OCI-LY7 (cell line): ENCODE measurements around the gene CFAP97. TPM values are rescaled to one million over a fixed set of nuclear protein-coding genes. Genes with fewer than 3 reads are reported as not detected.

Experiments used
- BruUV-seq: library from RNA; stranded (reverse); fragments of 400-500 nt; replicated peaks from 2 replicates; lab custom pipeline; 2021; lab: Mats Ljungman, UMichigan
- CTCF ChIA-PET: fragments of 300-600 bp; sonication (Branson Sonifier 250); formaldehyde crosslinking; loops from one replicate; lab custom pipeline; 2022; ENCODE audit warnings: antibody characterized with exemption; ENCODE audit not compliant: unreplicated experiment; lab: Charles Lee
- POLR2A ChIA-PET: fragments of 300-600 bp; sonication (Branson Sonifier 250); formaldehyde crosslinking; loops from one replicate; lab custom pipeline; 2022; ENCODE audit warnings: antibody characterized with exemption; lab: Charles Lee
- DNase-seq: peaks from one replicate; pipeline ENCODE4 v3.0.0-alpha.2; 2015; ENCODE audit warnings: low spot score
- H2AFZ ChIP-seq: fragments of 200-600 bp; sonication (generic), shearing (Covaris generic); 2 replicates; pipeline ENCODE4 v1.6.1; 2014; ENCODE audit warnings: mild to moderate bottlenecking, antibody characterized with exemption, low read length, moderate library complexity
- H3K27ac ChIP-seq: fragments of 200-600 bp; sonication (generic); 2 replicates; pipeline ENCODE4 v1.5.1; 2014; ENCODE audit warnings: mixed run types, low read depth, mild to moderate bottlenecking, moderate library complexity, low read length, inconsistent platforms; ENCODE audit not compliant: poor library complexity, severe bottlenecking
- H3K36me3 ChIP-seq: fragments of 200-600 bp; sonication (generic); 2 replicates; pipeline ENCODE4 v1.6.1; 2014; ENCODE audit warnings: mild to moderate bottlenecking, antibody characterized with exemption, low read length, moderate library complexity, mixed read lengths; ENCODE audit not compliant: insufficient read depth
- H3K4me1 ChIP-seq: fragments of 200-600 bp; sonication (generic); 2 replicates; pipeline ENCODE4 v1.5.1; 2014; ENCODE audit warnings: mild to moderate bottlenecking, low read length; ENCODE audit not compliant: insufficient read depth, poor library complexity, severe bottlenecking
- H3K4me2 ChIP-seq: fragments of 200-600 bp; sonication (generic); 2 replicates; pipeline ENCODE4 v1.6.1; 2014; ENCODE audit warnings: mild to moderate bottlenecking, low read length
- H3K4me3 ChIP-seq: fragments of 200-600 bp; sonication (generic); 2 replicates; pipeline ENCODE4 v1.5.1; 2014; ENCODE audit warnings: mild to moderate bottlenecking, low read depth, low read length; ENCODE audit not compliant: poor library complexity, severe bottlenecking
- H3K79me2 ChIP-seq: fragments of 200-600 bp; sonication (generic); 2 replicates; pipeline ENCODE4 v1.6.1; 2016; ENCODE audit warnings: low read depth, mild to moderate bottlenecking, low read length, moderate library complexity, mixed read lengths; ENCODE audit not compliant: insufficient read depth
- H3K9me2 ChIP-seq: fragments of 200-600 bp; sonication (generic); 2 replicates; pipeline ENCODE4 v1.6.1; 2016; ENCODE audit warnings: mild to moderate bottlenecking, low read length, mixed read lengths; ENCODE audit not compliant: insufficient read depth
- H3K9me3 ChIP-seq: fragments of 200-600 bp; sonication (generic); 2 replicates; pipeline ENCODE4 v1.6.1; 2014; ENCODE audit warnings: mild to moderate bottlenecking, mixed run types, low read length, mixed read lengths
- H4K20me1 ChIP-seq: fragments of 200-600 bp; sonication (generic); 2 replicates; pipeline ENCODE4 v1.6.1; 2014; ENCODE audit warnings: mild to moderate bottlenecking, antibody characterized with exemption, low read length, moderate library complexity, mixed read lengths; ENCODE audit not compliant: insufficient read depth
- EZH2phosphoT487 ChIP-seq: fragments of 200-600 bp; sonication (generic); IDR thresholded peaks from 2 replicates; pipeline ENCODE4 v1.6.1; 2018; ENCODE audit warnings: low read depth, borderline replicate concordance, mild to moderate bottlenecking, mixed run types, antibody characterized with exemption, low read length, moderate library complexity, mixed read lengths
- intact Hi-C: fragments of 100-400 bp; cut with micrococcal nuclease; formaldehyde crosslinking; loops from one replicate; pipeline ENCODE4 v1.10.0; 2022; ENCODE audit not compliant: unreplicated experiment
- total RNA-seq, 2 experiments: library from RNA; depleted of rRNA in 1 of 2; stranded (reverse); fragments of >200 nt in 1 of 2; shearing (Covaris generic) in 1 of 2; gene quantifications; 2 replicates each; pipeline ENCODE4 v1.2.3, GENCODE V29; 2014 to 2022
- TF ChIP-seq, protein P1 (sequence below): fragments of 200-600 bp; sonication (generic); conservative IDR thresholded peaks from 2 replicates; pipeline ENCODE4 v1.5.1; 2014; ENCODE audit warnings: mild to moderate bottlenecking, antibody characterized with exemption, low read length, moderate library complexity, mixed read lengths

The CFAP97 gene
- total RNA-seq, 2 experiments from 2014 or later = 22.7 to 57.3 TPM

DNA sequence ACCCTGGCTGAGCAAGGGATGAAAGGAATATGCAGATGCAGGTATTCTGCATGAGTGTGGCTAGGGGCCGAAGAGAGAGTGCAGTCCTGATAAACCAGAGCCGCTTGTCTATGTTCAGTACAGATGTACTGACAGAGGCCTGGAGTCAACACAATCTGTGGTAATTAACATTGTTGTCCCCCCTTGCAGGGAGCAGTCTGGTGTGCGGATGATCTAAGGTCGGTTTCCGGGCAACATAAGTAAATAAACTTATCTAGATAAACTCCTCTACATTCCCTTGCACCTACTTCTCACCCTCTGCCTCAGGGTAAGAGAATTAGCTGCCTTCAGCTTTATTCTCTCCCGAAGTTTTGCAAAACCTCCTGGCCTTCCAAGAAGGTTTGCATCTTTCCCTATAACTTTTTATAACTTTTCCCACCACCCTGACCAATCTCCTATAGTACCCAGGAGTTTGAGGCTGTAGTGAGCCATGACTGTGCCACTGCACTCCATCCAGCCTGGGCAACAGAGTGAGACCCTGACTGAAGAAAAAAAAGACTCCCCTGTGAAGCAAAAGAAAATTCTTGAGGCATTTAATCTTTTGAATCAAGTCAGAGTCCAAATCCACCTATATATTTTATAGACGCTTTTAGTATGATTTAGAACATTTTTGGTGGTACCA is 32.2 kb upstream of the CFAP97 start:
- Histone ChIP-seq H3K9me3 (peaks cover 6% of the 10 kb centered on the region; the same call in 1 of the 2 replicates), H3K79me2 (peaks cover 32% of the 10 kb centered on the region; the same call in 1 of the 2 replicates), H3K9me2 (no peaks in the 10 kb centered on the region), H3K4me3 (no peak overlapping the region), H3K27ac (no peak overlapping the region), H3K4me1 (no peaks in the 10 kb centered on the region), H3K4me2 (no peak overlapping the region), H4K20me1 (no peaks in the 10 kb centered on the region), H2AFZ (no peak overlapping the region), H3K36me3 (peaks cover 10% of the 10 kb centered on the region; the same call in 1 of the 2 replicates)
- CTCF ChIA-PET = no interaction called here
- TF ChIP-seq, protein P1, sequence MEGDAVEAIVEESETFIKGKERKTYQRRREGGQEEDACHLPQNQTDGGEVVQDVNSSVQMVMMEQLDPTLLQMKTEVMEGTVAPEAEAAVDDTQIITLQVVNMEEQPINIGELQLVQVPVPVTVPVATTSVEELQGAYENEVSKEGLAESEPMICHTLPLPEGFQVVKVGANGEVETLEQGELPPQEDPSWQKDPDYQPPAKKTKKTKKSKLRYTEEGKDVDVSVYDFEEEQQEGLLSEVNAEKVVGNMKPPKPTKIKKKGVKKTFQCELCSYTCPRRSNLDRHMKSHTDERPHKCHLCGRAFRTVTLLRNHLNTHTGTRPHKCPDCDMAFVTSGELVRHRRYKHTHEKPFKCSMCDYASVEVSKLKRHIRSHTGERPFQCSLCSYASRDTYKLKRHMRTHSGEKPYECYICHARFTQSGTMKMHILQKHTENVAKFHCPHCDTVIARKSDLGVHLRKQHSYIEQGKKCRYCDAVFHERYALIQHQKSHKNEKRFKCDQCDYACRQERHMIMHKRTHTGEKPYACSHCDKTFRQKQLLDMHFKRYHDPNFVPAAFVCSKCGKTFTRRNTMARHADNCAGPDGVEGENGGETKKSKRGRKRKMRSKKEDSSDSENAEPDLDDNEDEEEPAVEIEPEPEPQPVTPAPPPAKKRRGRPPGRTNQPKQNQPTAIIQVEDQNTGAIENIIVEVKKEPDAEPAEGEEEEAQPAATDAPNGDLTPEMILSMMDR = no peak
- intact Hi-C loops = no loop called here
- no TSS peak for BruUV-seq
- POLR2A ChIA-PET = interaction anchor here (1.5 to 2.4 kb wide), 2 partner anchors 9 to 24 kb away, joined by 4 to 7 read pairs; no protein-coding TSS in a partner anchor
- no peak for DNase-seq

- POLR2A ChIA-PET = interaction anchor here (2.4 kb wide), 1 partner anchor 9 kb away, joined by 7 read pairs; no protein-coding TSS in a partner anchor
Measured at GRCh38 chr4:185235119-185235842, 31.5 kb upstream of the CFAP97 start.

More at GRCh38 chr4:185235119-185235842, 31.5 kb upstream of the CFAP97 start:
- Histone ChIP-seq H4K20me1 (no peaks in the 10 kb centered on the region), H3K27ac (no peak overlapping the region), H3K36me3 (peaks cover 10% of the 10 kb centered on the region; the same call in 1 of the 2 replicates), H3K4me1 (no peaks in the 10 kb centered on the region), H3K4me3 (no peak overlapping the region), H3K4me2 (no peak overlapping the region), H3K9me2 (no peaks in the 10 kb centered on the region), H2AFZ (no peak overlapping the region), H3K9me3 (peaks cover 6% of the 10 kb centered on the region; the same call in 1 of the 2 replicates), H3K79me2 (peaks cover 37% of the 10 kb centered on the region; the same call in 1 of the 2 replicates)
- TF ChIP-seq, protein P1 = no peak
- TF ChIP-seq EZH2phosphoT487 = no peak
- intact Hi-C loops = no loop called here
- no TSS peak for BruUV-seq
- no peak for DNase-seq
- CTCF ChIA-PET = no interaction called here
